HepG2 (cell line): ENCODE results near the gene REEP6. TPM values are rescaled to one million over a fixed set of nuclear protein-coding genes. Genes with fewer than 3 reads are reported as not detected.

Experiments
- ATAC-seq: fragments of 200-7000 bp; cut with Tn5 transposase; 3 replicates; pipeline ENCODE4 v1.9.1; 2020; ENCODE audit warnings: mild to moderate bottlenecking, moderate library complexity
- BruUV-seq: library from RNA; stranded (reverse); fragments of 400-500 nt; replicated peaks from 2 replicates; lab custom pipeline; 2021; lab: Mats Ljungman, UMichigan
- CTCF ChIA-PET: fragments of 300-600 bp; formaldehyde crosslinking; extraction: SDS; loops from one replicate; lab custom pipeline; 2021; ENCODE audit warnings: low total read pairs, inconsistent platforms, low intra/inter-chr PET ratio; lab: Yijun Ruan, JAX
- POLR2A ChIA-PET: fragments of 350-600 bp; sonication (Branson Sonifier 250); formaldehyde crosslinking; loops from one replicate; lab custom pipeline; 2020; ENCODE audit warnings: antibody characterized with exemption, inconsistent platforms; lab: Yijun Ruan, JAX
- DNase-seq: peaks from one replicate; pipeline ENCODE4 v3.0.0-alpha.2; 2015; ENCODE audit warnings: low spot score
- FAIRE-seq: peaks from 3 replicates; lab custom pipeline; 2011; peaks lifted over from hg19 to GRCh38; lab: Jason Lieb, UNC
- H2AFZ ChIP-seq: one replicate; pipeline ENCODE4 v1.6.1; 2011; ENCODE audit warnings: low read length, inconsistent platforms
- H3K27ac ChIP-seq: fragments of 300-600 bp; 3 replicates; pipeline ENCODE4 v1.8.0; 2011; ENCODE audit warnings: mixed run types, mild to moderate bottlenecking, mixed read lengths, low read length, inconsistent platforms; ENCODE audit not compliant: insufficient read depth; ENCODE audit errors: extremely low read length
- H3K27me3 ChIP-seq, 2 experiments: fragments of 200-600 bp in 1 of 2; 2 replicates in 1 of 2; 3 replicates in 1 of 2; pipeline versions ENCODE4 v1.6.0 to v1.8.0; 2011; ENCODE audit warnings: low read length in 2 of 2, mild to moderate bottlenecking in 2 of 2, moderate library complexity in 2 of 2, inconsistent platforms in 1 of 2; ENCODE audit not compliant: insufficient read depth in 2 of 2, control insufficient read depth in 1 of 2
- H3K36me3 ChIP-seq, 2 experiments: fragments of 200-600 bp in 1 of 2; replicated peaks in 1 of 2; 2 replicates in 1 of 2; 3 replicates in 1 of 2; pipeline versions ENCODE4 v1.5.1 to v1.8.0; 2011; ENCODE audit warnings: low read length in 2 of 2, inconsistent platforms in 1 of 2; ENCODE audit not compliant: insufficient read depth in 2 of 2, control insufficient read depth in 1 of 2
- H3K4me1 ChIP-seq: 2 replicates; pipeline ENCODE4 v1.5.1; 2012; ENCODE audit warnings: low read length, inconsistent platforms; ENCODE audit not compliant: insufficient read depth
- H3K4me2 ChIP-seq: 2 replicates; pipeline ENCODE4 v1.6.0; 2011; ENCODE audit warnings: low read depth, low read length, inconsistent platforms
- H3K4me3 ChIP-seq, 3 experiments: fragments of 200-600 bp in 1 of 3; sonication (generic), shearing (Covaris generic) in 1 of 3; replicated peaks in 1 of 3; 2 replicates each; pipeline ENCODE4 v1.5.1; 2011 to 2016; ENCODE audit warnings: low read length in 3 of 3, inconsistent platforms in 2 of 3, low read depth in 2 of 3, mild to moderate bottlenecking in 2 of 3, control low read depth in 1 of 3, mixed read lengths in 1 of 3; ENCODE audit not compliant: insufficient read depth in 1 of 3
- H3K79me2 ChIP-seq: one replicate; pipeline ENCODE4 v1.6.1; 2011; ENCODE audit warnings: low read length, inconsistent platforms; ENCODE audit not compliant: insufficient read depth
- H3K9ac ChIP-seq: 2 replicates; pipeline ENCODE4 v1.6.0; 2011; ENCODE audit warnings: mild to moderate bottlenecking, low read depth, low read length, inconsistent platforms; ENCODE audit not compliant: insufficient read depth
- H3K9me3 ChIP-seq: 2 replicates; pipeline ENCODE4 v1.5.1; 2012; ENCODE audit warnings: mild to moderate bottlenecking, low read length
- H4K20me1 ChIP-seq: 2 replicates; pipeline ENCODE4 v1.6.0; 2011; ENCODE audit warnings: inconsistent platforms, mild to moderate bottlenecking, low read length, moderate library complexity; ENCODE audit not compliant: insufficient read depth
- ASH2L ChIP-seq: fragments of 300-600, 200-600 bp; sonication (generic); IDR thresholded peaks from 2 replicates; pipeline ENCODE4 v1.7.0; 2017; ENCODE audit warnings: low read depth, mild to moderate bottlenecking, moderate library complexity, mixed read lengths, low read length; ENCODE audit not compliant: insufficient read length
- CENPT ChIP-seq: sonication (generic); formaldehyde crosslinking; IDR thresholded peaks from 2 replicates; pipeline ENCODE4 v1.8.0; 2022; ENCODE audit warnings: low read depth, mild to moderate bottlenecking, moderate library complexity, missing genetic modification reagents
- DMAP1 ChIP-seq: IDR thresholded peaks from 2 replicates; pipeline ENCODE4 v1.6.1; 2016
- HDAC6 ChIP-seq: fragments of 200-600 bp; sonication (generic); IDR thresholded peaks from 2 replicates; pipeline ENCODE4 v1.7.0; 2017; ENCODE audit warnings: mild to moderate bottlenecking, antibody characterized with exemption, low read length, low read depth
- HMG20A ChIP-seq: IDR thresholded peaks from 2 replicates; pipeline ENCODE4 v1.6.1; 2016; ENCODE audit warnings: borderline replicate concordance
- HNF1B ChIP-seq: sonication (generic); formaldehyde crosslinking; IDR thresholded peaks from 2 replicates; pipeline ENCODE4 v1.5.1; 2020; ENCODE audit warnings: mild to moderate bottlenecking, moderate library complexity, missing genetic modification reagents
- KDM1A ChIP-seq: IDR thresholded peaks from 2 replicates; pipeline ENCODE4 v1.6.1; 2016; ENCODE audit warnings: missing compliant biosample characterization
- NFE2L2 ChIP-seq: fragments of 150-350 bp; IDR thresholded peaks from 2 replicates; pipeline ENCODE4 v1.6.1; 2014; ENCODE audit warnings: low read length
- PATZ1 ChIP-seq: sonication (generic); formaldehyde crosslinking; IDR thresholded peaks from 2 replicates; pipeline ENCODE4 v1.4.0; 2020; ENCODE audit warnings: missing genetic modification reagents
- PHF21A ChIP-seq: sonication (generic); formaldehyde crosslinking; IDR thresholded peaks from 2 replicates; pipeline ENCODE4 v1.5.0; 2020; ENCODE audit warnings: mild to moderate bottlenecking, missing genetic modification reagents
- POGK ChIP-seq: sonication (generic); formaldehyde crosslinking; conservative IDR thresholded peaks from 2 replicates; pipeline ENCODE4 v1.8.0; 2022; ENCODE audit warnings: mild to moderate bottlenecking, moderate library complexity, missing genetic modification reagents
- TEF ChIP-seq: sonication (generic); formaldehyde crosslinking; IDR thresholded peaks from 2 replicates; pipeline ENCODE4 v1.5.0; 2020; ENCODE audit warnings: missing genetic modification reagents
- YEATS2 ChIP-seq: sonication (generic); formaldehyde crosslinking; IDR thresholded peaks from 2 replicates; pipeline ENCODE4 v1.4.0; 2020; ENCODE audit warnings: missing genetic modification reagents, borderline replicate concordance
- ZFP62 ChIP-seq: sonication (generic); formaldehyde crosslinking; IDR thresholded peaks from 2 replicates; pipeline ENCODE4 v1.4.0; 2020; ENCODE audit warnings: missing genetic modification reagents
- ZMAT5 ChIP-seq: sonication (generic); formaldehyde crosslinking; IDR thresholded peaks from 2 replicates; pipeline ENCODE4 v1.5.0; 2020; ENCODE audit warnings: mild to moderate bottlenecking, low read depth, missing genetic modification reagents, borderline replicate concordance
- ZNF143 ChIP-seq: sonication (generic); formaldehyde crosslinking; IDR thresholded peaks from 2 replicates; pipeline ENCODE4 v1.4.0; 2020; ENCODE audit warnings: missing genetic modification reagents
- ZNF3 ChIP-seq: IDR thresholded peaks from 2 replicates; pipeline ENCODE4 v1.7.0; 2017; ENCODE audit warnings: inconsistent platforms
- ZNF772 ChIP-seq: sonication (generic); formaldehyde crosslinking; IDR thresholded peaks from 2 replicates; pipeline ENCODE4 v1.5.0; 2020; ENCODE audit warnings: mild to moderate bottlenecking, missing genetic modification reagents
- ZSCAN9 ChIP-seq: IDR thresholded peaks from 2 replicates; pipeline ENCODE4 v1.6.1; 2016; ENCODE audit warnings: borderline replicate concordance
- WGBS: methylation state at CpG from one replicate; pipeline ENCODE4 v1.1.6; 2017; ENCODE audit warnings: low lambda C conversion rate; 5-methylcytosine and 5-hydroxymethylcytosine counted together
- in situ Hi-C: cut with HindIII; loops from 2 replicates; pipeline ENCODE4 v1.10.0; 2017; ENCODE audit warnings: low pct_unique_long_range_greater_than_20kb; ENCODE audit not compliant: extremely low pct_ligation_motif_present
- intact Hi-C: fragments of 100-400 bp; cut with micrococcal nuclease; formaldehyde crosslinking; loops from one replicate; pipeline ENCODE4 v1.10.0; 2022; ENCODE audit not compliant: unreplicated experiment
- polyA plus RNA-seq, 8 experiments: library from polyadenylated mRNA; depleted of rRNA in 3 of 8; stranded (reverse) in 7 of 8; unstranded in 1 of 8; fragments of >200 nt; fragmentation: Illumina TruSeq in 4 of 8; extraction: Trizol in 4 of 8; gene quantifications; 2 replicates each; pipeline versions ENCODE4 v1.2.1 to v1.2.3, GENCODE V29; 2011 to 2016; ENCODE audit warnings: low read depth in 4 of 8, missing spikeins in 1 of 8, mixed read lengths in 1 of 8; ENCODE audit not compliant: insufficient read depth in 1 of 8
- total RNA-seq, 5 experiments: library from RNA; depleted of rRNA; stranded (reverse); fragments of >200 nt; fragmentation: Illumina TruSeq; extraction: Trizol; gene quantifications; 2 replicates each; pipeline ENCODE4 v1.2.3, GENCODE V29; 2016; ENCODE audit warnings: low read depth in 1 of 5

The REEP6 gene
- total and polyA plus RNA-seq, 2 of the 13 experiments (the other 11 are each of a cell fraction or from before 2014, with no cell fraction given): 10.0 to 28.8 TPM

DNA sequence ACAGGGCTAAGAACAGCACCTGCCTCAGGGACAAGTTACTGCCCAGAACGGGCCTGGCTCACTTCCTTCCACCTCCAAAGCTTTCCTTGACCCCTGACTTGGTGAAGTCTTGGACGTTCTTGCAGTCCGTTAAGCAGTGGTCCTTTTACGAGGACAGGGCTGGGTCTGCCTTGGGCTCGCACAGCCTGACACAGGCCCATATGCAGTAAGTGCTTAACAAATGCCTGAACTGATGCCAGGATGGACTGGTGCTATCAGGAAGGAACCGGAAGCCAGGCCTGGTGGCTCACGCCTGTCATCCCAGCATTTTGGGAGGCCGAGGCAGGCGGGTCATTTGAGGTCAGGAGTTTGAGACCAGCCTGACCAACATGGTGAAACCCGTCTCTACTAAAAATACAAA is 31.1 kb downstream of the REEP6 start (continued):
- no peak for TF ChIP-seq POGK (CRISPR knock-in tag)
- TF ChIP-seq ZFP62 (CRISPR knock-in tag): no peak
- no peak for TF ChIP-seq CENPT (CRISPR knock-in tag)
- TF ChIP-seq YEATS2: no peak
- no peak for TF ChIP-seq ZNF772 (CRISPR knock-in tag)

- ChIA-PET POLR2A (interaction anchor here (0.7 kb wide), 1 partner anchor 30 kb away, joined by 3 read pairs; no protein-coding TSS in a partner anchor), CTCF (no interaction called here)
- DNase-seq: no peak
- no peaks in the 10 kb centered on the region for H3K79me2 ChIP-seq
- ATAC-seq: no peak
- no peak overlapping the region for H3K27ac ChIP-seq
- no peak for FAIRE-seq
- in situ Hi-C loops (no loop called here), intact Hi-C loops (no loop called here)
- 0% methylated on average over 9 of the region's 18 CpGs for WGBS
- H3K4me3 ChIP-seq: peak overlapping the region in 1 of 3 experiments; percentile 37; a peak in 1 of 6 replicates
- peaks cover 20% of the 10 kb centered on the region for H3K4me1 ChIP-seq
- H3K9me3 ChIP-seq: no peaks in the 10 kb centered on the region
- H3K9ac ChIP-seq: no peak overlapping the region
- no peaks in the 10 kb centered on the region for H3K36me3 ChIP-seq
- no peaks in the 10 kb centered on the region for H4K20me1 ChIP-seq
- no peak overlapping the region for H2AFZ ChIP-seq
- H3K4me2 ChIP-seq: peak overlapping the region; percentile 36
- no TSS peak for BruUV-seq
- peaks cover 27 to 62% of the 10 kb centered on the region in 2 experiments for H3K27me3 ChIP-seq
- no peak for TF ChIP-seq ZSCAN9 (CRISPR knock-in tag)
- TF ChIP-seq TEF (CRISPR knock-in tag): peak; percentile 71; the same call in 1 of the 2 replicates
- TF ChIP-seq HMG20A (CRISPR knock-in tag): no peak
- TF ChIP-seq ZNF143 (CRISPR knock-in tag): 0 out of 2 replicates have a peak, but pooled peaks have one; percentile 25
- no peak for TF ChIP-seq ASH2L
- no peak for TF ChIP-seq ZMAT5 (CRISPR knock-in tag)
- TF ChIP-seq PATZ1 (CRISPR knock-in tag): 0 out of 2 replicates have a peak, but pooled peaks have one; percentile 27
- 0 out of 2 replicates have a peak, but pooled peaks have one; percentile 44 for TF ChIP-seq ZNF3 (CRISPR knock-in tag)
- TF ChIP-seq KDM1A: peak; percentile 78; the same call in 1 of the 2 replicates
- TF ChIP-seq HNF1B (CRISPR knock-in tag): 0 out of 2 replicates have a peak, but pooled peaks have one; percentile 14
- no peak for TF ChIP-seq HDAC6
- no peak for TF ChIP-seq DMAP1
- no peak for TF ChIP-seq NFE2L2
- peak; percentile 41; the same call in 1 of the 2 replicates for TF ChIP-seq PHF21A (CRISPR knock-in tag)
These were observed 31.9 kb downstream of the REEP6 start for GRCh38 chr19:1522838-1523237.
